Activated CD8-positive, alpha-beta memory T cell treated with anti-CD3 and anti-CD28 coated beads, Interleukin-2, amount 10 ng/mL, durations not matched to agents 7 days and 5 days (primary cell): ENCODE results near the gene AADACL3. TPM values are rescaled to one million over a fixed set of nuclear protein-coding genes. Genes with fewer than 3 reads are reported as not detected.

Source experiments
- ATAC-seq: fragments of 150-1000 bp; cut with Tn5 transposase; one replicate; pipeline ENCODE4 v1.10.0; 2021; ENCODE audit warnings: moderate library complexity
- CTCF ChIA-PET: fragments of 350-600 bp; sonication (Branson Sonifier 250); formaldehyde crosslinking; loops from one replicate; lab custom pipeline; 2021; ENCODE audit warnings: antibody characterized with exemption; lab: Charles Lee
- DNase-seq: peaks from one replicate; pipeline ENCODE4 v3.0.0-alpha.2; 2020
- H3K27ac Mint-ChIP-seq: one replicate; pipeline ENCODE4 v1.8.0; 2021; ENCODE audit warnings: mild to moderate bottlenecking, mixed read lengths
- H3K27me3 Mint-ChIP-seq: one replicate; pipeline ENCODE4 v1.8.0; 2021; ENCODE audit warnings: mixed read lengths
- H3K36me3 Mint-ChIP-seq: one replicate; pipeline ENCODE4 v1.8.0; 2021; ENCODE audit warnings: mild to moderate bottlenecking, mixed read lengths
- H3K4me1 Mint-ChIP-seq: one replicate; pipeline ENCODE4 v1.8.0; 2021; ENCODE audit warnings: mixed read lengths
- H3K4me3 Mint-ChIP-seq: one replicate; pipeline ENCODE4 v1.8.0; 2021; ENCODE audit warnings: mild to moderate bottlenecking, moderate library complexity, mixed read lengths
- H3K9me3 Mint-ChIP-seq: one replicate; pipeline ENCODE4 v1.8.0; 2022; ENCODE audit warnings: low read depth, mixed read lengths
- total RNA-seq, 2 experiments: library from RNA; stranded (reverse); gene quantifications; one replicate each; pipeline ENCODE4 v1.2.3, GENCODE V29; 2021

AADACL3 gene
- total RNA-seq, 2 experiments from 2014 or later, result not detected

DNA sequence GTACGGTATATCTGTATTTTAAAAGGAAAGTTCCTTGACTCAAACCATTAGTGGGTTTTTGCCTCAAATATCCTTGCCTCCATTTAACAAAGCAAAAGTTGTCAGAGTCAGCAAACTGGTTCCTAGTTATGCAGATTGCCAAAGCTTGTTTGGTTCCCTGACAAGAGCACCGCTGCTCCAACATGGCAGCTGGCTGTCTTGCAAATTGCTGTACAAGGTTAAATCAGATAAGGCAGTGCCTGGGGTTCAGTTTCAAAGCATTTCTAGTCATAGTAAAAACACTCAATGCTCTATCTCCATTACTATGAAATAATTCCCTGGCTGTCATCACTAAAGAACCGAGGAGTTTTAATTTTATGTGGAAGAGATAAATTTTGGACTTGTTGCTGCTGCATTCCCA, 18.7 kb downstream of the AADACL3 start:
- H3K27ac Mint-ChIP-seq, result no peak overlapping the region
- CTCF ChIA-PET, result no interaction called here
- no peaks in the 10 kb centered on the region for H3K36me3 Mint-ChIP-seq
- DNase-seq (no peak), ATAC-seq (no peak)
- H3K9me3 Mint-ChIP-seq, result peaks cover 3% of the 10 kb centered on the region
- no peak overlapping the region for H3K4me3 Mint-ChIP-seq
- H3K27me3 Mint-ChIP-seq, result peaks cover 74% of the 10 kb centered on the region
- no peaks in the 10 kb centered on the region for H3K4me1 Mint-ChIP-seq

- ATAC-seq (no peak), DNase-seq (no peak)
- peaks cover 3% of the 10 kb centered on the region for H3K9me3 Mint-ChIP-seq
- no peaks in the 10 kb centered on the region for H3K4me1 Mint-ChIP-seq
- H3K27ac Mint-ChIP-seq, result no peak overlapping the region
- H3K27me3 Mint-ChIP-seq, result peaks cover 41% of the 10 kb centered on the region
- CTCF ChIA-PET, result no interaction called here
- no peaks in the 10 kb centered on the region for H3K36me3 Mint-ChIP-seq
- no peak overlapping the region for H3K4me3 Mint-ChIP-seq
These were observed 23.0 kb downstream of the AADACL3 start for GRCh38 chr1:12738934-12739333.

GRCh38 chr1:12739613-12740012, 23.7 kb downstream of the AADACL3 start:
- no peak overlapping the region for H3K27ac Mint-ChIP-seq
- peaks cover 34% of the 10 kb centered on the region for H3K27me3 Mint-ChIP-seq
- no peak overlapping the region for H3K4me3 Mint-ChIP-seq
- no peaks in the 10 kb centered on the region for H3K36me3 Mint-ChIP-seq
- H3K9me3 Mint-ChIP-seq, result peaks cover 3% of the 10 kb centered on the region
- H3K4me1 Mint-ChIP-seq, result no peaks in the 10 kb centered on the region
- ATAC-seq (no peak), DNase-seq (no peak)
- CTCF ChIA-PET, result no interaction called here

DNA sequence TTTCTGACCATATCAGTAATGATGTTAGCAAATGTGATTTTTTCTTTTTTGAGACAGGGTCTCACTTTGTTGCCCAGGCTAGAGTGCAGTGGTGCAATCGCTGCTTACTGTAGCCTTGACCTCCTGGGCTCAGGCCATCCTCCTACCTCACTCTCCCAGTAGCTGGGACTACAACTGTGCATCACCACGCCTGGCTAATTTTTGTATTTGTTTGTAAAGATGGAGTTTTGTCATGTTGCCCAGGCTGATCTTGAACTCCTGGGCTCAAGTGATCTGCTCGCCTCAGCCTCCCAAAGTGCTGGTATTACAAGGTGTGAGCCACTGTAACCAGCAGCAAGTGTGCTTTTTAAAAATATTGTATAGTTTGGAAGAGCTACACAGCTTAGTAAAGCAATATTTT, 26.0 kb downstream of the AADACL3 start:
- H3K4me3 Mint-ChIP-seq, result no peak overlapping the region
- H3K36me3 Mint-ChIP-seq, result no peaks in the 10 kb centered on the region
- no peaks in the 10 kb centered on the region for H3K9me3 Mint-ChIP-seq
- peaks cover 9% of the 10 kb centered on the region for H3K4me1 Mint-ChIP-seq
- ATAC-seq (no peak), DNase-seq (no peak)
- peaks cover 30% of the 10 kb centered on the region for H3K27me3 Mint-ChIP-seq
- CTCF ChIA-PET, result no interaction called here
- no peak overlapping the region for H3K27ac Mint-ChIP-seq

DNA sequence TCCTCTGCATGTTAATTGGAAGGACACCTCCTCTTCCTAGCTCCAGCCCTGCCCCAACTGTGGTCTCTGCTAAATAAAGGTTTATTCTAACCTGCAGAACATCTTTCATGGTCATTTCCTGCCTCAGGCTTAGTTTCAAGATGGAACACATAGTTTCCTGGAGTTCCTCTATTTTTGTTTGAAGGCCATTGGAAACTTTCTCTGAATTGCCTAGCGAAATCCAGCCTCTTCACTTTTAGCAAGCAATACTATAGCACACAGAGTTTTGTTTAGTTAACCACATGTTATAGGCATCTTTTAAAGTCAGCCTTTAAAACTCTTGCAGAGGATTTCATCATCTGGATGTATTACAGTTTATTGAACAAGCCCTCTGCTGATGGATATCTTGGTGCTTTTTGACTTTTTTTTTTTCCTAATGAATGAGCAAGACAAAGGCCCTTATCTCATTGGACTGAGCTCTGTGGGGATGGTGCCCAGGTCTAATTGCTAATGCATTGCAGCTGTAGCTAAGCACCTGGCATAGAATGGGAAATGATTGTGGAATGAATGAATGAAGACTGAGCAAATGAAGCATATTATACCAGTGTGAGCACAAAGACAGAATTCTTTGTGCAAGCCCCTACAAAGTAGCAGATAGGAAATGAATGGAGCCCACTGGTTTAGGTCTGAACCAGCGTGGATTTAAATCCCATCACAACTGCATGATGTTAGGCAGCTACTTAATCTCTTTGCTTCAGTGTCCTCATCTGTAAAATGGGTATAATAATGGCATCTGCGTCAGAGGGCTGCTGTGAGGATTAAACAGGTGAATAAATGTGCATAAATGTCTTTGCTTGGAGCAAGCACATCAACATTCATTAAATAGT, 29.4 kb downstream of the AADACL3 start:
- Mint-ChIP-seq H3K4me1 (peaks cover 9% of the 10 kb centered on the region), H3K27me3 (peaks cover 26% of the 10 kb centered on the region), H3K4me3 (no peak overlapping the region), H3K9me3 (peaks cover 16% of the 10 kb centered on the region), H3K36me3 (no peaks in the 10 kb centered on the region), H3K27ac (no peak overlapping the region)
- CTCF ChIA-PET, result no interaction called here
- DNase-seq (no peak), ATAC-seq (no peak)

DNA sequence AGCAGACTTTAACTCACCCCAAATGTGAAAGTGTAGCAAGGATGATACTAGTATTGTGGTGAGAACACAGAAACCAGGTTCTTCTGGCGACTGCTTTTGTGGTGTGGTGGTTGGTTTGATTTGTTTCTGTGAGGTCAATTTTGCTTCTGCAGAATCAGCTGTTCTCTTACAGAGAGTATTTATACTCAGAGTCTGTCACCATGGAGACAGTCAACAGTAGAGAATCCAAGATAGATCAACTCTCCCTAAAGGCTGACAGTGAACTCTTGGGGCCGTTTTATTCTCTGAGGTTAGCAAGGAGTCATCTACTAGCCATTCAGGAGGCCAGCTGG, 30.0 kb downstream of the AADACL3 start, which contains the start of gene CFAP107:
Gene CFAP107 (plus strand): TSS at position 209 of the 332 bp plus-strand sequence. CDS start 231 bp downstream, outside the sequence.
- ATAC-seq (no peak), DNase-seq (no peak)
- Mint-ChIP-seq H3K27ac (no peak within 1 kb of the TSS), H3K4me3 (no peak within 1 kb of the TSS), H3K27me3 (peaks cover 29% of the 10 kb centered on the region), H3K36me3 (no peaks in the 10 kb centered on the region), H3K9me3 (peaks cover 21% of the 10 kb centered on the region), H3K4me1 (peaks cover 9% of the 10 kb centered on the region)
- CTCF ChIA-PET, result no interaction called here

GRCh38 chr1:12748778-12749355, 33.0 kb downstream of the AADACL3 start:
- DNase-seq (no peak), ATAC-seq (no peak)
- Mint-ChIP-seq H3K36me3 (no peaks in the 10 kb centered on the region), H3K27ac (no peak overlapping the region), H3K4me1 (peaks cover 9% of the 10 kb centered on the region), H3K27me3 (peaks cover 34% of the 10 kb centered on the region), H3K9me3 (peaks cover 21% of the 10 kb centered on the region), H3K4me3 (no peak overlapping the region)
- CTCF ChIA-PET, result no interaction called here

GRCh38 chr1:12754738-12755137, 38.8 kb downstream of the AADACL3 start:
- H3K27ac Mint-ChIP-seq, result no peak overlapping the region
- H3K27me3 Mint-ChIP-seq, result peaks cover 20% of the 10 kb centered on the region
- CTCF ChIA-PET, result no interaction called here
- no peak for ATAC-seq
- no peak overlapping the region for H3K4me3 Mint-ChIP-seq
- DNase-seq, result no peak
- peaks cover 7% of the 10 kb centered on the region for H3K9me3 Mint-ChIP-seq
- H3K4me1 Mint-ChIP-seq, result no peaks in the 10 kb centered on the region
- no peaks in the 10 kb centered on the region for H3K36me3 Mint-ChIP-seq

DNA sequence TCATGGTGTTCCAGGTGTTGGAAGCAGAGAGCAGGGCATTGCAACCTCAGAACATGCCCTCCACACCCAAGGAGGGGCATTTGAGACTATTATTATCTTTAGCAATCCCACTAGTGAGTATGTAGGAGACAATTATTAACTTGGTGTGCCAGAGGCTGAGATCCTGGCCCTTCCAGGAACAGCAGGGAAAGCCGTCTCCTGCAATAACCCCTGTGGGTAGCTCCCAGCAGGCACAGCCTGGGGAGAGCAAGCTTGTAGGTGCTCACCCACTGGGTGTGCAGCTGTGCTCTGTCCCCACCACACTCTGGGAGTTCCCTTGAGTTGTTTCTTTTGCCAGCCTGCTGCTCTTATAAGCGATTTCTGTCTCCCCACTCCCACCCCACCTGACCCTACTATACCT, 40.4 kb downstream of the AADACL3 start:
- CTCF ChIA-PET, result no interaction called here
- Mint-ChIP-seq H3K4me1 (no peaks in the 10 kb centered on the region), H3K27ac (no peak overlapping the region), H3K27me3 (peaks cover 14% of the 10 kb centered on the region), H3K36me3 (no peaks in the 10 kb centered on the region), H3K4me3 (no peak overlapping the region), H3K9me3 (no peaks in the 10 kb centered on the region)
- ATAC-seq (no peak), DNase-seq (no peak)

DNA sequence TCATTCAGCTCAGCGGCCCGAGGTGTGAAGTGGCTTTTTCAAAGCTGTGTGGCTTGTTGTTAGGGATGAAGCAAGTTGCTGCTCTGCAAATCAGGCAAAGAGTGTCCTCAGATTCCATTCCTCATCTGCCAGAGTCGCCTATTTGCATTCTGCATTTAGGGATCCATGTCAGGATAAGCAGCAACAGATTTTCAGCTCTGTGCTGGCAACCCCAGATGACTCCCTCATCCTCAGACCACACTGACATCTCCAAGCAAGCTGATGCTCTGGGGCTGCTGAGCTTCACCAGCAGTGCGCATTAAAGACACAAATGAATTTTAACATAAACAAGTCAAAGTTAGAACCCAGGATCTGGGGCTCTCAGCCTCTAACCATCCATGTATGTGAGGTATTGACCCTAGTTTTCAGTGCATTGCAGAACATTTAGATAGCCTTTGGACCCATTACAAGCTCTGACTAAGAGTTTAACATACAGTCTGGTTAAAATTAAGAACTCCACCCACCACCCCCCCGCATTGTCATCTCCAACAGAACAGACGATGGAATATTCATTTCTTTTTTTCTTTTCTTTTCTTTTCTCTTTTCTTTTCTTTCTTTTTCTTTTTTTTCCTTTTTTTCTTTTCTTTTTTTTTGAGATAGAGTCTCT, 41.0 kb downstream of the AADACL3 start:
- Mint-ChIP-seq H3K4me1 (no peaks in the 10 kb centered on the region), H3K36me3 (no peaks in the 10 kb centered on the region), H3K4me3 (no peak overlapping the region), H3K27me3 (peaks cover 14% of the 10 kb centered on the region), H3K27ac (no peak overlapping the region), H3K9me3 (no peaks in the 10 kb centered on the region)
- no peak for DNase-seq
- CTCF ChIA-PET, result no interaction called here
- ATAC-seq, result no peak

GRCh38 chr1:12757836-12758235, 41.9 kb downstream of the AADACL3 start:
- Mint-ChIP-seq H3K4me3 (no peak overlapping the region), H3K4me1 (no peaks in the 10 kb centered on the region), H3K9me3 (no peaks in the 10 kb centered on the region), H3K36me3 (no peaks in the 10 kb centered on the region), H3K27me3 (peaks cover 14% of the 10 kb centered on the region), H3K27ac (no peak overlapping the region)
- ATAC-seq (no peak), DNase-seq (no peak)
- CTCF ChIA-PET, result no interaction called here

- Mint-ChIP-seq H3K4me1 (no peaks in the 10 kb centered on the region), H3K36me3 (no peaks in the 10 kb centered on the region), H3K27ac (no peak overlapping the region), H3K4me3 (no peak overlapping the region), H3K27me3 (peaks cover 7% of the 10 kb centered on the region), H3K9me3 (no peaks in the 10 kb centered on the region)
- CTCF ChIA-PET, result no interaction called here
- no peak for ATAC-seq
- DNase-seq, result no peak
These were observed 44.4 kb downstream of the AADACL3 start for GRCh38 chr1:12760256-12760795.

- peaks cover 11% of the 10 kb centered on the region for H3K27me3 Mint-ChIP-seq
- H3K36me3 Mint-ChIP-seq, result no peaks in the 10 kb centered on the region
- H3K9me3 Mint-ChIP-seq, result no peaks in the 10 kb centered on the region
- no peak for ATAC-seq
- no peak overlapping the region for H3K4me3 Mint-ChIP-seq
- CTCF ChIA-PET, result no interaction called here
- no peak for DNase-seq
- H3K4me1 Mint-ChIP-seq, result no peaks in the 10 kb centered on the region
- no peak overlapping the region for H3K27ac Mint-ChIP-seq
These were observed 45.9 kb downstream of the AADACL3 start for GRCh38 chr1:12761781-12762180.

- H3K9me3 Mint-ChIP-seq, result no peaks in the 10 kb centered on the region
- CTCF ChIA-PET, result no interaction called here
- H3K4me1 Mint-ChIP-seq, result no peaks in the 10 kb centered on the region
- no peak overlapping the region for H3K4me3 Mint-ChIP-seq
- H3K36me3 Mint-ChIP-seq, result no peaks in the 10 kb centered on the region
- DNase-seq (no peak), ATAC-seq (no peak)
- H3K27me3 Mint-ChIP-seq, result peaks cover 17% of the 10 kb centered on the region
- no peak overlapping the region for H3K27ac Mint-ChIP-seq
These were observed 46.9 kb downstream of the AADACL3 start for GRCh38 chr1:12762766-12763165.
